ENCODE data around the gene DDX56. TPM values are rescaled to one million over a fixed set of nuclear protein-coding genes. Genes with fewer than 3 reads are reported as not detected.

The DDX56 gene, protein sequence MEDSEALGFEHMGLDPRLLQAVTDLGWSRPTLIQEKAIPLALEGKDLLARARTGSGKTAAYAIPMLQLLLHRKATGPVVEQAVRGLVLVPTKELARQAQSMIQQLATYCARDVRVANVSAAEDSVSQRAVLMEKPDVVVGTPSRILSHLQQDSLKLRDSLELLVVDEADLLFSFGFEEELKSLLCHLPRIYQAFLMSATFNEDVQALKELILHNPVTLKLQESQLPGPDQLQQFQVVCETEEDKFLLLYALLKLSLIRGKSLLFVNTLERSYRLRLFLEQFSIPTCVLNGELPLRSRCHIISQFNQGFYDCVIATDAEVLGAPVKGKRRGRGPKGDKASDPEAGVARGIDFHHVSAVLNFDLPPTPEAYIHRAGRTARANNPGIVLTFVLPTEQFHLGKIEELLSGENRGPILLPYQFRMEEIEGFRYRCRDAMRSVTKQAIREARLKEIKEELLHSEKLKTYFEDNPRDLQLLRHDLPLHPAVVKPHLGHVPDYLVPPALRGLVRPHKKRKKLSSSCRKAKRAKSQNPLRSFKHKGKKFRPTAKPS
- total RNA-seq (61.3 TPM), polyA plus RNA-seq (114 TPM)
- long read RNA-seq, donor 1, partial matches to known transcripts = 0 of 2 reads
- long read RNA-seq, donor 1, other reads (novel, unspliced or antisense) = 0 of 2 reads
- long read RNA-seq, donor 2 = 0 reads
- long read RNA-seq, donor 3, transcript DDX56-201 (14 exons, 2,336 nt) = major isoform, 19 of 31 reads
- long read RNA-seq, donor 3, partial matches to known transcripts = 9 of 31 reads
- long read RNA-seq, donor 3, other reads (novel, unspliced or antisense) = 0 of 31 reads
- long read RNA-seq, donor 4, transcript DDX56-201 (14 exons, 2,336 nt) = major isoform, 6 of 12 reads
- long read RNA-seq, donor 4, partial matches to known transcripts = 5 of 12 reads
- long read RNA-seq, donor 4, other reads (novel, unspliced or antisense) = 0 of 12 reads
- long read RNA-seq, donor 5, transcript DDX56-201 (14 exons, 2,336 nt) = major isoform, 25 of 29 reads
- long read RNA-seq, donor 5, partial matches to known transcripts = 0 of 29 reads
- long read RNA-seq, donor 5, other reads (novel, unspliced or antisense) = 0 of 29 reads
- long read RNA-seq, donor 6, transcript DDX56-201 (14 exons, 2,336 nt) = major isoform, 14 of 30 reads
- long read RNA-seq, donor 6, partial matches to known transcripts = 14 of 30 reads
- long read RNA-seq, donor 6, other reads (novel, unspliced or antisense) = 0 of 30 reads
- long read RNA-seq, donor 7, transcript DDX56-201 (14 exons, 2,336 nt) = major isoform, 8 of 9 reads
- long read RNA-seq, donor 7, partial matches to known transcripts = 0 of 9 reads
- long read RNA-seq, donor 7, other reads (novel, unspliced or antisense) = 0 of 9 reads
- long read RNA-seq, donor 8, partial matches to known transcripts = 0 of 3 reads
- long read RNA-seq, donor 8, other reads (novel, unspliced or antisense) = 0 of 3 reads
- long read RNA-seq, donor 9, transcript DDX56-201 (14 exons, 2,336 nt) = major isoform, 13 of 14 reads
- long read RNA-seq, donor 9, partial matches to known transcripts = 0 of 14 reads
- long read RNA-seq, donor 9, other reads (novel, unspliced or antisense) = 0 of 14 reads
- long read RNA-seq, donor 10, transcript DDX56-201 (14 exons, 2,336 nt) = major isoform, 6 of 6 reads
- long read RNA-seq, donor 10, partial matches to known transcripts = 0 of 6 reads
- long read RNA-seq, donor 10, other reads (novel, unspliced or antisense) = 0 of 6 reads

DNA sequence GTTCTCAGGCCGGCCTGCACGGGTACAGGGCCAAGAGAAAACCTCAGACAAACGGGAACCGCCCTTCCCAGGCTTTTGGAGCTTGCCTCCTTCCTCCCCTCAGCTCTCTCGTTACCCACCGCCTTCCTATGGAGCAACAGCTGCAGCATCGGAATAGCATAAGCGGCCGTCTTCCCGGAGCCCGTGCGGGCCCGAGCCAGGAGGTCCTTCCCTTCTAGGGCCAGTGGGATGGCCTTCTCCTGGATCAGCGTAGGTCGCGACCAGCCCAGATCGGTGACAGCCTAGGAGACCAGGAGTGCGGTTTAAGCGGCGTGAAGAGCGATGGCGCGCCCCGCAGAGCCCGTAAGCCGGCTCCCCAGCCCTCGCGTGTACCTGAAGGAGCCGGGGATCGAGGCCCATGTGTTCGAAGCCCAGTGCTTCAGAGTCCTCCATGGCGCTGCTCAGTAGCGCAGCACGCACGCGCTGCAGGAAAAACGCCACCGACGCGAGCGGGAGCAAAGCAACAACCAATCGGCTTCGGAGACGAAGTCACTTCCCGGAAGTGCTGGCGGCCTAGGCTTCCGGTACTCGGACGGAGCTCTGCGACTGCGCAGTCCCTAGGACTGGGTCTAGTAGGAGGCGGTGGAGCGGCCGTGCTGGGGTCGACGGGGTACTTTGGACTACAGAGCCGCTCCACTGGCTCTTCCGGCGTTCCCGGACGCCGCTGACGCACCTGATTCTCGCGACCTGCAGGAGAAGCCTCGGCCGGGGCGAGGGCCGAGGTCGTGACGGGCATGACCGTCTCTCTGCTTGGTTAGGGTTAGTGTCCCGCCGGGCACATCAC lies at the start of gene DDX56:
TSS of gene DDX56 (minus strand) at position 445 of the 823 bp plus-strand sequence. CDS start at position 432, 13 bp downstream.
- Histone ChIP-seq H3K4me1 (ENCODE audit: control insufficient read depth in 2 of 2, insufficient read depth in 2 of 2, low read length in 2 of 2) (peaks cover 12 to 19% of the 10 kb centered on the region in 2 donors), H3K9me3 (ENCODE audit: control insufficient read depth in 2 of 2, insufficient read depth in 1 of 2, low read length in 1 of 2) (no peaks in the 10 kb centered on the region), H3K27ac (ENCODE audit: low read depth in 1 of 2, low read length in 1 of 2) (peak within 1 kb of the TSS; percentile 65 to 85), H3K27me3 (ENCODE audit: control insufficient read depth in 2 of 2, insufficient read depth in 1 of 2, low read length in 1 of 2) (no peaks in the 10 kb centered on the region), H3K36me3 (ENCODE audit: control insufficient read depth in 2 of 2, insufficient read depth in 2 of 2, low read length in 1 of 2) (peaks cover 50 to 54% of the 10 kb centered on the region in 2 donors), H3K4me3 (ENCODE audit: low read length in 2 of 2) (peak within 1 kb of the TSS; percentile 64 to 77)
- peak; percentile 83 to 95 (median 90) for DNase-seq (ENCODE audit: low read depth in 6 of 9, low spot score in 9 of 9)
- under 1% methylated on average over 74 of the region's 74 CpGs for WGBS

DNA sequence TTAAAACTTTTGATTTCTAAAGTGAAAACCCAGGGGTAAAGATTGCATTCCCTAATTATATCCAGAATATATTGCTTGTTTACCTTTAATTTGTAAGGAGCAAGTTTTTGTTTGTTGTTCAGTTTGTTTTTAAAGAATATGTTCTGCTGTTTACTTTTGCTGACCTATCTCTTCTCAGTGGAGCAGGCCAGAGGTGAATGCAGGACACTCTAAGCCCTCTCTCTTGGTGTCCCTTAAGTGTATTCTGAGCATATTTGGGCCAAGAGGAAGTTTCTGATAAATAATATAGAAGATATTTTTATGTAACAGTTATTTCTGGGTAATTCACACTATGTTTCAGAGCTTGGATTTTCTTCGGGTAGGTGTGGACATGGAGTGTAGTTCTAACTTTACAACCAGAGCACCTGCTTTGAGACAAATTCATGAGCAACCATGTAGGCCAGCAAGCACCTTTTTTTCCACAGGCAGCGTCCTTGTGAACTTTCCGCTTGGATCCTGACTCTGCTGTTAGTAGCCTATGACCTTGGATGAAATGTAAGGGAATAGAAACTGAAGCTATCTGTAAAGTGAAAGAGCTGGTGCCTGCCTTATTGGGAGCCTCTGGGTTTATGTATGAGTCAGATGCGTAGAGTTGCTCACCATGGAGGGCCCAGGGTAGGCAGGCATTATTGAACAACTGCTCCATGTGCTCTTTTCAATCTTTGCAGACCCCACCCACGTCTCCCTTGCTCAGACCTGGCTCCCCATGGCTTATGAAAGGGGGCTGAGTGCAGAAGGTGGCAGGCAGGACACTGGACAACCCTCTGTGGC lies 48.8 kb upstream of the DDX56 start:
- no peak for DNase-seq (ENCODE audit: low read depth in 6 of 9, low spot score in 9 of 9)
- Histone ChIP-seq H3K36me3 (ENCODE audit: control insufficient read depth in 2 of 2, insufficient read depth in 2 of 2, low read length in 1 of 2) (peaks cover 23 to 35% of the 10 kb centered on the region in 2 donors), H3K4me1 (ENCODE audit: control insufficient read depth in 2 of 2, insufficient read depth in 2 of 2, low read length in 2 of 2) (peaks cover 0 to 3% of the 10 kb centered on the region in 2 donors), H3K27me3 (ENCODE audit: control insufficient read depth in 2 of 2, insufficient read depth in 1 of 2, low read length in 1 of 2) (no peaks in the 10 kb centered on the region), H3K27ac (ENCODE audit: low read depth in 1 of 2, low read length in 1 of 2) (peak overlapping the region; percentile 2 to 61), H3K4me3 (ENCODE audit: low read length in 2 of 2) (no peak overlapping the region), H3K9me3 (ENCODE audit: control insufficient read depth in 2 of 2, insufficient read depth in 1 of 2, low read length in 1 of 2) (no peaks in the 10 kb centered on the region)
- 93% methylated on average over 5 of the region's 5 CpGs for WGBS

- no peak overlapping the region for H3K27ac ChIP-seq (ENCODE audit: low read depth in 1 of 2, low read length in 1 of 2)
- 96% methylated on average over 5 of the region's 5 CpGs for WGBS
- peaks cover 0 to 3% of the 10 kb centered on the region in 2 donors for H3K4me1 ChIP-seq (ENCODE audit: control insufficient read depth in 2 of 2, insufficient read depth in 2 of 2, low read length in 2 of 2)
Measured at GRCh38 chr7:44621750-44622103, 48.0 kb upstream of the DDX56 start.

DNA sequence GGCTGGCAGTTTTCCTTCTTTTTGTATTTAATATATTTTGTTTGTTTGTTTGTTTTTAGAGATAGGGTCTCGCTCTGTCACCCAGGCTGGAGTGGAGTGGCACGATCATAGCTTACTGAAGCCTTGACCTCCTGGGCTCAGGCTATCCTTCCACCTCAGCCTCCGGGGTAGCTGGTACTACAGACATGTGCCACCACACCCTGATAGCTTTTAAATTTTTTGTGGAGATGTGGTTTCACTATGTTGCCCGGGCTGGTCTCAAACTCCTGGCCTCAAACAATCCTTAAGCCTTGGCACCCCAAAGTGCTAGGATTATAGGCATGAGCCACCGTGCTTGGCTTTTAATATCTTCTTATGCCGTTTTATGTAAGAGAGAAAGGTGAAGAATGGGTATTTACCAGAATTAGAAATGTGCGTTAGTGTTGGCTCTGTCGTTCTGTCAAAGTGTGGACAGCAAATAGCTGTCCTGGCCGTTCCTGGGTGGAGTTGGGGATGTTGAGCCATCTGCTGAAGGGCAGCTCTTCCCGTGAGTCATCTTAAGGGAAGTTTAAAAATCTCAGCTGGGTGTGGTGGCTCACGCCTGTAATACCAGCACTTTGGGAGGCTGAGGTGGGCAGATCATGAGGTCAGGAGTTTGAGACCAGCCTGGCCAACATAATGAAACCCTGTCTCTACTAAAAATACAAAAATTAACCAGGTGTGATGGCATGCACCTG lies 47.5 kb upstream of the DDX56 start:
- Histone ChIP-seq H3K4me3 (ENCODE audit: low read length in 2 of 2) (no peak overlapping the region), H3K27ac (ENCODE audit: low read depth in 1 of 2, low read length in 1 of 2) (no peak overlapping the region), H3K36me3 (ENCODE audit: control insufficient read depth in 2 of 2, insufficient read depth in 2 of 2, low read length in 1 of 2) (peaks cover 17 to 29% of the 10 kb centered on the region in 2 donors), H3K4me1 (ENCODE audit: control insufficient read depth in 2 of 2, insufficient read depth in 2 of 2, low read length in 2 of 2) (peaks cover 0 to 3% of the 10 kb centered on the region in 2 donors), H3K27me3 (ENCODE audit: control insufficient read depth in 2 of 2, insufficient read depth in 1 of 2, low read length in 1 of 2) (no peaks in the 10 kb centered on the region), H3K9me3 (ENCODE audit: control insufficient read depth in 2 of 2, insufficient read depth in 1 of 2, low read length in 1 of 2) (no peaks in the 10 kb centered on the region)
- DNase-seq (ENCODE audit: low read depth in 6 of 9, low spot score in 9 of 9) = no peak
- WGBS = 97% methylated on average over 11 of the region's 11 CpGs

More at GRCh38 chr7:44621750-44622103, 48.0 kb upstream of the DDX56 start:
- no peak for DNase-seq (ENCODE audit: low read depth in 6 of 9, low spot score in 9 of 9)
- Histone ChIP-seq H3K36me3 (ENCODE audit: control insufficient read depth in 2 of 2, insufficient read depth in 2 of 2, low read length in 1 of 2) (peaks cover 23 to 34% of the 10 kb centered on the region in 2 donors), H3K9me3 (ENCODE audit: control insufficient read depth in 2 of 2, insufficient read depth in 1 of 2, low read length in 1 of 2) (no peaks in the 10 kb centered on the region), H3K27me3 (ENCODE audit: control insufficient read depth in 2 of 2, insufficient read depth in 1 of 2, low read length in 1 of 2) (no peaks in the 10 kb centered on the region), H3K4me3 (ENCODE audit: low read length in 2 of 2) (no peak overlapping the region)

GRCh38 chr7:44618753-44619152 lies 45.0 kb upstream of the DDX56 start:
- peaks cover 0 to 6% of the 10 kb centered on the region in 2 donors for H3K4me1 ChIP-seq (ENCODE audit: control insufficient read depth in 2 of 2, insufficient read depth in 2 of 2, low read length in 2 of 2)
- no peaks in the 10 kb centered on the region for H3K9me3 ChIP-seq (ENCODE audit: control insufficient read depth in 2 of 2, insufficient read depth in 1 of 2, low read length in 1 of 2)
- H3K27ac ChIP-seq (ENCODE audit: low read depth in 1 of 2, low read length in 1 of 2) = no peak overlapping the region
- H3K4me3 ChIP-seq (ENCODE audit: low read length in 2 of 2) = no peak overlapping the region
- DNase-seq (ENCODE audit: low read depth in 6 of 9, low spot score in 9 of 9) = no peak
- peaks cover 4 to 12% of the 10 kb centered on the region in 2 donors for H3K36me3 ChIP-seq (ENCODE audit: control insufficient read depth in 2 of 2, insufficient read depth in 2 of 2, low read length in 1 of 2)
- 94% methylated on average over 3 of the region's 3 CpGs for WGBS
- no peaks in the 10 kb centered on the region for H3K27me3 ChIP-seq (ENCODE audit: control insufficient read depth in 2 of 2, insufficient read depth in 1 of 2, low read length in 1 of 2)

GRCh38 chr7:44618045-44618444 lies 44.3 kb upstream of the DDX56 start:
- Histone ChIP-seq H3K36me3 (ENCODE audit: control insufficient read depth in 2 of 2, insufficient read depth in 2 of 2, low read length in 1 of 2) (peaks cover 4 to 12% of the 10 kb centered on the region in 2 donors), H3K27ac (ENCODE audit: low read depth in 1 of 2, low read length in 1 of 2) (no peak overlapping the region), H3K27me3 (ENCODE audit: control insufficient read depth in 2 of 2, insufficient read depth in 1 of 2, low read length in 1 of 2) (no peaks in the 10 kb centered on the region), H3K4me1 (ENCODE audit: control insufficient read depth in 2 of 2, insufficient read depth in 2 of 2, low read length in 2 of 2) (peaks cover 0 to 6% of the 10 kb centered on the region in 2 donors), H3K9me3 (ENCODE audit: control insufficient read depth in 2 of 2, insufficient read depth in 1 of 2, low read length in 1 of 2) (no peaks in the 10 kb centered on the region), H3K4me3 (ENCODE audit: low read length in 2 of 2) (no peak overlapping the region)
- WGBS = 96% methylated on average over 1 of the region's 1 CpG
- no peak for DNase-seq (ENCODE audit: low read depth in 6 of 9, low spot score in 9 of 9)

Data from thymus (tissue), 14 donors.